ENCODE measurements around the gene ENG.

The ENG gene

DNA sequence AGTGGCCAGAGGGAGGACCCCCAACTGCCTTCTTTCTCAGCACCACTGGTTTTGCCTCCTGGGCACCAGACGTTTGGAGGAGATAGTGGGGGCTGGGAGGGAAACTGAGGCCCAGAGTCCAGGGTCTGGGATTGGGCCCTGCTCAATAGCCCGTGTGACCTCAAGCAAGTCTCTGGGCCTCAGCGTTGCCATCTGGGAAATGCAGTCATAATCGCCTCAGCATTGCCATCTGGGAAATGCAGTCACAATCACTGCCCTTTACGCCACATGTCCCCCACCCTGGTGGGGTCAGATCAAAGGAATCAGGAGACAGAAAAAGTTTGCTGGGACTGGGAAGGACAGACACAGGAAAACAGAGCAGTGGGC is 77.6 kb downstream of the ENG start:
- DNase-seq (ENCODE audit: low read depth, low spot score): no peak

DNA sequence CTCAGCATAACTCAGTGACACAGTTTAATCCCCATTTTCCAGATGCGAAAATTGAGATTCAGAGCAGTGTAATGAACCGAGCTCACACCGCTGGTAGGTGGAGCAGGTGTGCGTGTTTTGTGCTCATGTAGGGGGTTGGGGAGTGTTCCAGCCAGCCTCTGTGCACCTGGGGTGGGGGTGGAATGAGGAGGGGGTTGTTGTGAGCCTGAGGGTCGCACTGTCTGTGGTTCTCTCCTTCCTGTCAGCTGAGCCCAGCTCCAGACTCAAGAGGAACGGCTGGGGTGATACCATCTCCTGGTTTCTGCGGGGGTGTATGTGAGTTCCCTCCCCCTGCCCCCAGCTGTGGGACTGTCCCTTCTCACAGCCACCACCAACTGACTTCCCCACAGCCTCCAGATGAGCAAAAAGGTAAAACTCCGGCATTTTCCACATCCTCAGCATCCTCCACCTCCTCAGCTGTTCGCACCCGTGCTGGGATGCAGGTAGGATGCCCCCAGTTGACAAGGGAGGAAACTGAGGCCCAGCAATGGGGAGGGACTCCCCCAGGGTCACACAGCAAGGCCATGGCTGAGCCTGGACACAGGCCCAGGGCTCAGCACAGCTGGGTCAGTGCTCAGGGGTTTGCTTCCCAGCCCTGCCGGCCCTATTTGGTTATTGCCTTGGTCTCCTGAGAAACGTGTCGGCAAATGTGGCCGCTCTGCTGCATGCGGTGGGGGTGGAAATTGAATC is 78.1 kb downstream of the ENG start:
- no peak for DNase-seq (ENCODE audit: low read depth, low spot score)

DNA sequence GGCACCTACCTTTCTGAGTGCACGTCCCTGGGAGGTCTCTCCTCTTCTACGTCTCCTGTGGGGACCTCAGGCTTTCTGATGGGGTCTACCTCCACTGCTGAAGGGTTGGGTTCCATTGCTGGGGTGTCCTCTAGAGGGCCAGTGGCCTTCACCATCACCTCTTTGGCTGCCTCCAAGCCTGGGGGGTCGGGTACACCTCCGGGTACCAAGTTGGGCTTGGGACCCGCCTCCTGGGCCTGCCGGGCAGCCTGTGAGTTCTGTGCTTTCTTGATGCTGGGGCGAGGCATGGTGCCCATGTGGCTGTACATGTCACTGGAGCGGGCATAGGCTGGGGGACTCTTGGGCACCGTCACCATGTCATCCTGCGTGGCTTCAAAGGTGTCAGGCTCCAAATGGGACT is 80.5 kb downstream of the ENG start:
- no peak for DNase-seq (ENCODE audit: low read depth, low spot score)

DNA sequence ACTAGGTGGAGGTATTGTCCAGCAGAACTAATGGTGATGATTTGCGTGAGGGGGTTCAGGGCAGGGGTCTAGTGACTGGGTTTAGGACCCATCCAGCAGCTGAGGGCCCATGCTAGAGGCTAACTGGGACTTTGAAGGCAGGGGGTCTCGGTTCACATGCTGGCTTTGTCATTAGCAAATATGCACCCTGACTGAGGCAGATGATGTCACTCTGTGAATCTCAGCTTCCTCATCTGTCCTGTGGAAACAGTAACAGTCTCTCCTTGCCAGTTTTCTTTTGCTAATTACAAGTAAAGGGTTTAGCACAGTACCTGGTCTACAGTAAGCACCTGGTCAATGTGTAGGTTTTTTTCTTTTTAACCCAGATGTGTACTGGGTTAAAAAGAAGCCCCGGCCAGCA is 81.2 kb downstream of the ENG start:
- DNase-seq (ENCODE audit: low read depth, low spot score): no peak

DNA sequence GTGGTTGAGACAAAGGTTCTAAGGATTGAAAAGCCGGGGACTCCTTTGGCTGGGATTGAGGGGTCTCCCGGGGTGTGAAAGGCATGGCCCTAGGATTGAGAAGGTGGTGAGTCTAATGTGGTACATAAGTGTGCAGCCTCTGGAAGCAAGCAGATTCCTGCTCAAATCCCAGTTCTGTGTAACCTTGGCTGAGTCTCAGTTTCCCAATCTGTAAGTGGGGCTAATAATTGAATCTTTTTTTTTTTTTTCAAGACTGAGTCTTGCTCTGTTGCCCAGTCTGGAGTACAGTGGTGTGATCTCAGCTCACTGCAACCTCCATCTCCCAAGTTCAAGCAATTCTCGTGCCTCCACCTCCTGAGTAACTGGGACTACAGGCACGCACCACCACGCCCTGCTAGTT is 81.9 kb downstream of the ENG start:
- DNase-seq (ENCODE audit: low read depth, low spot score): no peak

DNA sequence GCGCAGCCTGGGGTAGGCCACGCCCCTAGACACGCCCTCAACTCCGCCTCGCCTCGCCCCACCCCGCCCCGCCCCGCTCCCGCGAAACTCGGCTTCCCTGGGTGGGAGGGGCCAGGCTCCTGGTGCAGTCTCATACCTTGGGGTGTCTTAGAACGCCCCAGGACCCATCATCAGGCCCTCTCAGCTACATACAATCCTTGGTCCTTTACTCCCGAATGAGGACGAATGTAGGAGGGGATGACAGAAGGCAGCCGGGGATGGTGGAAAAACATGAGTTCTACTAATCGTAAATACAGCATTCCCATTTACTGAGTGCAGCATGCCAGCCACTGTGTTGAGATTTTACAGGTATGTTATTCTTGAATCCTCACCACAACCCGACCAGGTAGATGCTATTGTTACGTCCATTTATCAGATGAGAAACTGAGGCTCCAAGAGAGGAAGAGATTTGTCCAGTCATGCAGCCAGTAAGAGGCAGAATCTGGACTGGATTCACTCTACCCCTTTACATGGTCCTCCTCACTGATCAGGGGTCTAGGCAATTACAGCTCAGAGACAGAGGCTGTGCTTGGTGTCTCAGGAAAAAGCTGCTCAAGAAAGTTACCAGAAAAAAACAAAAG is 82.8 kb downstream of the ENG start:
- no peak for DNase-seq (ENCODE audit: low read depth, low spot score)

DNA sequence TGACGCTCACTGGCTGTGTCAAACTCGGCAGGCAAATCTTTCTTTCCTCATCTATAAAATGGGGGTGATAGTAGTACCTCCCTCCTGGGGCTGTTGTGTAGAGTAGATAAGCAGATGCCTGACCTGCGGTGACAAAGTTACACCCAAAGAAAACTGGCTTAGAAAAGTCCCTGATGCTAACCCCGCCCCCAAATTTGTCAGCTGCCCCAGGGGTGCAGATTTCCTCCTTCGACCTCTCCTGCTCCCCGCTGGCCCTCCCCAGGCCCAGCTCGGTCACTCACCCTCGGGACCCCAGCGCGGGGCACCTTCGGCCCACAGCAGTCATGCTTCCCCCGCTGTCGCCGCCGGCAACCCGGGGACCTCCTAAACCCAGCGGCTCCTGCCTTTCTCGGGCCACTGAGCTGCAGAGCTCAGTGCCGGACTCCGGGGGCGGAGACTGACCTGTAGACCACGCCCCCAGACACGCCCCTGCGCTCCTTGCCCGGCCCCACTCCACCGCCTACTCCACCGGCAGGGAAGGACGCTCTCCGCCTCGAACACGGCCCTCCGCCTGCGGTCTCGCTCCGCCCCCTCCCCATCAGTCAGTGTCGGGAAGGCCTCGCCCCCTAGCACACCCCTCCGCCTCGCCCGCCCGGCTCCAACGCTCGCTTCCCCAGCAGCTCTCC is 83.4 kb downstream of the ENG start:
- DNase-seq (ENCODE audit: low read depth, low spot score): peak; percentile 96

DNA sequence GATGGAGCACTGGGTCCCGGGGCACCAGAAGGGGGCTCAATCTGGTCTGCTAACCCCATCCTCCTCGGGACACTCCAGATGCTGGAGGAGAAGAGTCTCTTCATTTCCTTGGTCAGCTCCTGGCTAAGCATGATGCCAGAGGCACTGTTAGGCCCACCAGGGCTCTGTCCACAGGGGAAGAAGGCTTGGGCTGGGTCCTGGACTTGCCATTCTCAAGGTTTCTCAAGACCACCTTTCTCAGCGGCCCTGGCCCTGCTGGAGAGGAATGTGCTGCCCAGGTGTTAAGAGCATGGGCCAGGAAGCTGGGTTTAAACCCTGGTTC is 83.9 kb downstream of the ENG start:
- no peak for DNase-seq (ENCODE audit: low read depth, low spot score)

DNA sequence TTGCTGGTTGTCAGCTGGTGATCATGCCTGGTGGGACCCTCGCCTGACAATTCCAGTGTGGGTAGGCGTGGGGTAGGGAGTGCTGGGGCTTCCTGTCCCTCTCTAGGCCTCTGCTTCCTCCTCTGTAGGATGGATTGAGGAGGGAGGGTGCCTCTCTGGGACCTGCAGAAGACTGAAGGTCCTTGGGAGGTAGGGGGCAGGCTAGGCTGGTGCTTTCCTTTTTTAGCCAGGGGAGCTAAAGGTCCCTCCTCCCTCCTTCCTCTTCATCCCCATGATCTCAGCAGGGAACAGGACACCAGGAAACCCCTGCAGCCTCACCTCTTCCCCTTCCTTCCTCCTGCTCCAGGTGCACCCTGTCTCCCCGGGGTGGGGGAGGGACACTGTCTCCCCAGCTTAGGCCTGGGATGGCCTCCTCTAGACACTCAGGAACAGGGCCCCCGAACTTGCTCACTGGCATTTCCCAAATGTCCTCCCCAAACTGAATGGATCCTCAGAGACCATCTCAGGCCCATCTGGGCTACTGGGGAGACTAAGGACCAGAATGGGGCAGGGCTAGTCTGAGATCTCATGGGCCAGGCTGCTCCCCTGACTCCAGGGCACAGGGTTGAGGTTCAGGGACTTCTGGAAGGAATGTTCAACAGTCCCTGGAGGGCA is 84.4 kb downstream of the ENG start:
- DNase-seq (ENCODE audit: low read depth, low spot score): no peak

DNA sequence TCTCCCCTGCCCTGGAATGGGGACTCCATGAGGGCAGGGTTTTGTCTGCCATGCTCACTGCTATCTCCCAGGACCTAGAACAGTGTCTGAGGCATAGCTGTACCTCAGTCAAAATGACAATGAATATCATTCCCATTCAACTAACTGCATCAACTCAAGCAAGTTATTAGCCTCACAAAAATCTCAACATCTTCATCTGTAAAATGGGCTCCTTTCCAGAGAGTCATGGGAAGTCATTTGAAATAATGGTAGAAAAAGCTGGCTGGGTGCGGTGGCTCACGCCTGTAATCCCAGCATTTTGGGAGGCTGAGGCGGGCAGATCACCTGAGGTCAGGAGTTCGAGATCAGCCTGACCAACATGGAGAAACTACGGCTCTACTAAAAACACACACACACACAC is 85.4 kb downstream of the ENG start:
- no peak for DNase-seq (ENCODE audit: low read depth, low spot score)

DNA sequence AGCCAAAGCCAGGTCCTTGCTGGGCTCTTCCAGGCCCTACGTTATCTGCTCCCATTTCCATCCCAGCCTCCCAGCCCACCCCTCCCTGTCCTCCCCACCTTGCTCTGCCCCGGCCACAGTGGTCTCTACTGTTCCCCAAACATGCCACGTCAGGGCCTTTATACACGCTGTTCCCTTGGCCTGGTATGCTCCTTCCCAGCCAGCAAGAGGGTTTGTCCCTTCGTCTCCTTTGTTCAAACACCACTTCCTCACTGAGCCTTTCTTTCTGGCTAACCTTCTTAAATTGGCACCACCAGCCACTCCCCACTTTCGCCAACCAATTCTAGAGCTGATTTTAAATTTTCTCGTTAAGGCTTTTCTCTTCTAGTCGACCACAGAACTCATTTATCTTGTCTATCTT is 85.8 kb downstream of the ENG start:
- DNase-seq (ENCODE audit: low read depth, low spot score): no peak

DNA sequence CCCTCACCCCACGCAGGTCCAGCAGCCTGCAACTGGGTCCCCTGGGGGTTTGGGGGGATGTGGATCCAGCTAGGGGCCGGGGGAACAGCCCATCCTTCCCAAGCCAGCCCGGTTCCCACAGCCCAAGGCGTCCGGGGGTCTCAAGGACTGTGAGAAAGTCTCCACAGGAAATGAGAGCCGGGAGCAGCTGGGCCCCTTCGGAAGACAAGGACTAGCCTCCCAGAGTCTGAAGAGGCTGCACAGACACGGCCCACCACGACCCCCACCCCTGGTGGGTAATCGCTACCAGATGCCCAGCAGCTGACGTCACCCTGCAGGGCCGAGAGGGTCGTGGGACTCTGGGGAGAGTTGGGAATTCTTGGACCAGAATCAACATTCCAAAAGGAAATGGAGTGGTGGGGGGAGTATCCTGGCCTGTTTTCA is 86.5 kb downstream of the ENG start:
- peak; percentile 83 for DNase-seq (ENCODE audit: low read depth, low spot score)

DNA sequence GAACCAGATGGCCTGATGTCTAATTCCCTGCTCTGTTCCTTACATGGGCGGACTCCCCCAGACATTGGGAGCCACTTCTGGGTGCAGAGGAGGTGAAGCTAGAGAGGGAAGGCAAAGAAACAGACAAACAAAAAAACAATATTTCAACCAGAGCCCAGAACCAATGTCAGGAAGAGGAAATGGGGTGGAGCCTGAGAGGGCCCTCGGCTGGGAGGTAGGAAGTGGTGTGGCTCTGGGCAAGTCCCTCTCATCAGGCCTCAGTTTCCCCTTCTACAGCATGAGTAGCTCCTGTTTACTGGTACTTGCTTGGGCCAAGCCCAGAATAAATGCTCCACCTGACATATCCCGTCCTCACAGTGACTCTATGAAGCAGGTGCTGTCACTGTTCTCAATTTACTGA is 87.0 kb downstream of the ENG start:
- DNase-seq (ENCODE audit: low read depth, low spot score): no peak

DNA sequence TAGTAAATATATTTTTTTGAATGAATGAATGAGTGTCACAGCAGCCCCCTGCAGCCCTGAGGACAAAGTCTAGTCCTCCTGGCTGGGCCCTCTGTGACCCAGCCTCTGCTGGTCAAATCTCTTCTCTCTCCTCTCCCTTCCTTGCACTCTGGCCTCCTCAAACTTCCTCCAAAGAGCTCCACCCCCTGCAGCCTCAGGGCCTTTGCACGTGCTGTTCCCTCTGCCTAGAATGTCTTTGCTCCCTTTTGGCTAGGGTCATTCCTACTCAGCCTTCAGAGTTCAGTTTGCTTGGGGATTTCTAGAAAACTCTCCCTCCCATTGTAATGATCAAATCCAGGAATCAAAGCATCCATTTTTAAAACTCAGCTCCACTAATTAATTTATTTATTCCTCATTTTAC is 89.0 kb downstream of the ENG start:
- no peak for DNase-seq (ENCODE audit: low read depth, low spot score)
